Natural killer cell (primary cell): ENCODE measurements around the gene CDHR3. TPM values are rescaled to one million over a fixed set of nuclear protein-coding genes. Genes with fewer than 3 reads are reported as not detected.

Experiments
- ATAC-seq, 3 donors: fragments of 150-1000 bp in 2 of 3; fragments of 200-7000 bp in 1 of 3; cut with Tn5 transposase; 1 replicate in 1 of 3; 2 replicates in 2 of 3; pipeline ENCODE4 v1.10.0; 2021; ENCODE audit warnings: mild to moderate bottlenecking in 2 of 3, moderate library complexity in 2 of 3
- DNase-seq, 2 donors: peaks; one replicate each; pipeline versions ENCODE4 v3.0.0 to v3.0.0-alpha.2; 2013 to 2021; ENCODE audit warnings: mixed read lengths in 1 of 2
- H3K27ac ChIP-seq: one replicate; pipeline ENCODE4 v1.5.1; 2013; ENCODE audit warnings: mild to moderate bottlenecking, low read length
- H3K27me3 ChIP-seq: one replicate; pipeline ENCODE4 v1.6.1; 2013; ENCODE audit warnings: low read length; ENCODE audit not compliant: control insufficient read depth, insufficient read depth
- H3K36me3 ChIP-seq: one replicate; pipeline ENCODE4 v1.6.1; 2013; ENCODE audit warnings: low read length; ENCODE audit not compliant: control insufficient read depth, insufficient read depth
- H3K4me1 ChIP-seq: one replicate; pipeline ENCODE4 v1.6.1; 2013; ENCODE audit warnings: low read length; ENCODE audit not compliant: control insufficient read depth, insufficient read depth
- H3K4me3 ChIP-seq: one replicate; pipeline ENCODE4 v1.5.1; 2013; ENCODE audit warnings: low read length
- H3K9me3 ChIP-seq: one replicate; pipeline ENCODE4 v1.6.1; 2013; ENCODE audit warnings: low read length; ENCODE audit not compliant: control insufficient read depth, insufficient read depth
- H3K27ac Mint-ChIP-seq, 2 donors: one replicate each; pipeline ENCODE4 v1.8.0; 2022; ENCODE audit warnings: mild to moderate bottlenecking in 2 of 2, mixed read lengths in 2 of 2, moderate library complexity in 1 of 2
- H3K27me3 Mint-ChIP-seq, 2 donors: one replicate each; pipeline ENCODE4 v1.8.0; 2022; ENCODE audit warnings: low read depth in 2 of 2, mixed read lengths in 2 of 2
- H3K36me3 Mint-ChIP-seq: one replicate; pipeline ENCODE4 v1.8.0; 2022; ENCODE audit warnings: mixed read lengths
- H3K4me1 Mint-ChIP-seq, 2 donors: one replicate each; pipeline ENCODE4 v1.8.0; 2022; ENCODE audit warnings: mixed read lengths in 2 of 2
- H3K4me3 Mint-ChIP-seq: one replicate; pipeline ENCODE4 v1.8.0; 2022; ENCODE audit warnings: mild to moderate bottlenecking, moderate library complexity, mixed read lengths
- H3K9me3 Mint-ChIP-seq, 2 donors: one replicate each; pipeline ENCODE4 v1.8.0; 2022; ENCODE audit warnings: mixed read lengths in 2 of 2
- CTCF ChIP-seq: fragments of 200-600 bp; IDR thresholded peaks from one replicate; pipeline ENCODE4 v1.8.0; 2022; ENCODE audit warnings: antibody characterized with exemption
- WGBS: methylation state at CpG from one replicate; pipeline ENCODE4 v1.1.7; 2013; ENCODE audit warnings: missing lambda C conversion rate; ENCODE audit not compliant: insufficient coverage; 5-methylcytosine and 5-hydroxymethylcytosine counted together
- intact Hi-C: fragments of 100-400 bp; cut with micrococcal nuclease; formaldehyde crosslinking; loops from one replicate; pipeline ENCODE4 v1.14.2; 2022
- total RNA-seq, 4 donors: library from RNA; stranded (reverse); fragments of 120-200 nt in 1 of 4; gene quantifications; one replicate each; pipeline versions ENCODE4 v1.2.3 to v1.2.4, GENCODE V29; 2013 to 2022

CDHR3 gene
- total RNA-seq, 3 donors from 2014 or later (not counting 1 experiment from before 2014, with no cell fraction given): 9.2 to 12.4 (median 10.2) TPM

DNA sequence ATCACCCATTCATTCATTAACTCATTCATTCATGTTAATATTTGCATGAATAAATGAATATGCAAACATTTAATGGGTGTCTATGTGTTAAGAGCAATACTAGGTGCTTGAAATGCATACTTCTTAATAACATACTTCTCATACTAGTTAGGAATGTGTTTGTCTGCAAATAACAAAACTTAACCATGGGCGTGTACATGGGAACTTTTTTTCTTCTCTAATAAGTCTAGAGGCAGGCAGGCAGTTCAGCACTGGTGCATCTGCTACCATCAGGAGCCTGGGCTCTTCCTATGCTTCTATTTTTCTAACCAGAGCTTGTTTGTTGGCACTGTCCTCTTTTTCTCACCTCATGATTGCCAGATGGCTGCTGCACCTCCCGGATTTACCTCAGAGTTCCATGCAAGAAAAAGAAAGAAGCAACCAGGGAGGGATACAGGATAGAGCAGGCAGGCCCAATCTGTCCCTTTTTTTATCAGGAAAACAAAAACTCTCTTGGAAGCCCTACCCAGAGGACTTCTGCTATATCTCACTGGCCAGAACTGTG is 22.7 kb downstream of the CDHR3 start:
- peaks cover 12 to 42% of the 10 kb centered on the region in 2 donors for H3K27me3 Mint-ChIP-seq
- H3K4me3 Mint-ChIP-seq: no peak overlapping the region
- no peak for DNase-seq
- intact Hi-C loops: no loop called here
- no peak for TF ChIP-seq CTCF
- Histone ChIP-seq H3K4me3 (no peak overlapping the region), H3K4me1 (no peaks in the 10 kb centered on the region), H3K9me3 (no peaks in the 10 kb centered on the region), H3K27me3 (peaks cover 2% of the 10 kb centered on the region), H3K36me3 (no peaks in the 10 kb centered on the region), H3K27ac (no peak overlapping the region)
- H3K36me3 Mint-ChIP-seq: no peaks in the 10 kb centered on the region
- no peaks in the 10 kb centered on the region for H3K9me3 Mint-ChIP-seq
- ATAC-seq: no peak
- WGBS: 97% methylated on average over 2 of the region's 2 CpGs
- no peak overlapping the region for H3K27ac Mint-ChIP-seq
- H3K4me1 Mint-ChIP-seq: no peaks in the 10 kb centered on the region

DNA sequence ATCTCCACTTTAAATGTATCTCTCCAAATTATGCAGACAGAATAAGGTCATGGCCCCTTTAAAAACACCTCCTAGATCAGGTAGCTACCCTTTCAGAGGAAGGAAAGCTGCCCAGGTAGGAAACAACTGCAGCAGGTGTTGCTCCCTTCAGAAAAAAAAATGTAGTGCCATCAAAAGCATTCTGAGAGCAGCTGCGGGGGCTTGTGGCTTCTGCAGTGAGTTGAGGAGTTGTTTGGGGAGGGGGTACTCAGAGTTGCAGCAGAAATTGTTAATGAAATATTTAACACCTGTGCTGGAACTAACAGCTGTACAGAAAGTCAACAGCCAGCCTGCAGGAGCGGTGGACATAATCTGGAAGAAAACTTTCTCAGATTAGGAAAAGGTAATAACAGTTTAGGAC is 24.0 kb downstream of the CDHR3 start:
- Mint-ChIP-seq H3K27ac (no peak overlapping the region), H3K36me3 (no peaks in the 10 kb centered on the region), H3K9me3 (no peaks in the 10 kb centered on the region), H3K4me1 (no peaks in the 10 kb centered on the region), H3K27me3 (peaks cover 9 to 36% of the 10 kb centered on the region in 2 donors), H3K4me3 (no peak overlapping the region)
- DNase-seq (no peak), ATAC-seq (no peak)
- no peaks in the 10 kb centered on the region for H3K36me3 ChIP-seq
- H3K9me3 ChIP-seq: no peaks in the 10 kb centered on the region
- no peak overlapping the region for H3K27ac ChIP-seq
- intact Hi-C loops: no loop called here
- TF ChIP-seq CTCF: no peak
- 62% methylated on average over 2 of the region's 2 CpGs for WGBS
- H3K4me3 ChIP-seq: no peak overlapping the region
- no peaks in the 10 kb centered on the region for H3K4me1 ChIP-seq
- peaks cover 2% of the 10 kb centered on the region for H3K27me3 ChIP-seq

GRCh38 chr7:105988276-105988675 is 25.2 kb downstream of the CDHR3 start:
- Mint-ChIP-seq H3K9me3 (no peaks in the 10 kb centered on the region), H3K27me3 (peaks cover 4 to 29% of the 10 kb centered on the region in 2 donors), H3K27ac (no peak overlapping the region), H3K36me3 (no peaks in the 10 kb centered on the region), H3K4me3 (no peak overlapping the region), H3K4me1 (no peaks in the 10 kb centered on the region)
- H3K9me3 ChIP-seq: no peaks in the 10 kb centered on the region
- WGBS: 57% methylated on average over 3 of the region's 3 CpGs
- no peak overlapping the region for H3K27ac ChIP-seq
- no peaks in the 10 kb centered on the region for H3K36me3 ChIP-seq
- DNase-seq (no peak), ATAC-seq (no peak)
- intact Hi-C loops: no loop called here
- H3K4me1 ChIP-seq: no peaks in the 10 kb centered on the region
- peaks cover 2% of the 10 kb centered on the region for H3K27me3 ChIP-seq
- H3K4me3 ChIP-seq: no peak overlapping the region
- no peak for TF ChIP-seq CTCF

DNA sequence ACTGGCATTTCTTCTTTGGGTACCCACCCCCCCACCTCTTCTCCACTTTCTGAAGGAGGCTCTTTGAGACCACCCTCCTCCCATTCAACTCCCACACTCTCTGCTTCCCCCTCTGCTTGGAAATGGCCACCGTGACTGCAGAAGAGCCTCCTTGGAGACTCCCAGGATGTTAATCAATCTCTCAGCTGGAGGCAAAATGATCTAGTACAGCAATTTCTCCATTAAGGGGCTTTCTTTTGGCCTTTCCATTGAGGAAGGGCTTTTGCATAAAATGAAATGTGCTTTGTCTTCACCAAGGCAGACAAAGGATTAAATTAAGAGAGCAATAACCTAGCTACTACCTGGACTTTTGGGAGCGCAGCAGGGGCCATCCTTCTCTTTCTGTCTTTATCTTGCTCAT is 26.1 kb downstream of the CDHR3 start:
- Mint-ChIP-seq H3K4me1 (no peaks in the 10 kb centered on the region), H3K27ac (no peak overlapping the region), H3K36me3 (no peaks in the 10 kb centered on the region), H3K9me3 (no peaks in the 10 kb centered on the region), H3K27me3 (peaks cover 4 to 22% of the 10 kb centered on the region in 2 donors), H3K4me3 (no peak overlapping the region)
- H3K4me1 ChIP-seq: no peaks in the 10 kb centered on the region
- H3K9me3 ChIP-seq: no peaks in the 10 kb centered on the region
- H3K27ac ChIP-seq: no peak overlapping the region
- no peak for TF ChIP-seq CTCF
- H3K27me3 ChIP-seq: peaks cover 2% of the 10 kb centered on the region
- intact Hi-C loops: no loop called here
- 86% methylated on average over 2 of the region's 2 CpGs for WGBS
- no peaks in the 10 kb centered on the region for H3K36me3 ChIP-seq
- DNase-seq (no peak), ATAC-seq (no peak)
- H3K4me3 ChIP-seq: no peak overlapping the region
